Astrocyte of the cerebellum (primary cell): Measurements from ENCODE around the gene RMC1.

Experiments used
- DNase-seq: peaks from one replicate; pipeline ENCODE4 v3.0.0-alpha.2; 2011; ENCODE audit warnings: low read depth
- H3K4me3 ChIP-seq: 2 replicates; pipeline ENCODE4 v1.5.1; 2011; ENCODE audit warnings: mild to moderate bottlenecking, low read depth, low read length, moderate library complexity
- in situ Hi-C: cut with HindIII; loops from 2 replicates; pipeline ENCODE4 v1.10.0; 2017; ENCODE audit warnings: low sequenced_read_pairs
- TF ChIP-seq, protein P1 (sequence below): IDR thresholded peaks from 2 replicates; pipeline ENCODE4 v1.5.1; 2012; ENCODE audit warnings: low read length, low read depth, moderate library complexity, mild to moderate bottlenecking; ENCODE audit errors: missing control alignments

RMC1 gene

DNA sequence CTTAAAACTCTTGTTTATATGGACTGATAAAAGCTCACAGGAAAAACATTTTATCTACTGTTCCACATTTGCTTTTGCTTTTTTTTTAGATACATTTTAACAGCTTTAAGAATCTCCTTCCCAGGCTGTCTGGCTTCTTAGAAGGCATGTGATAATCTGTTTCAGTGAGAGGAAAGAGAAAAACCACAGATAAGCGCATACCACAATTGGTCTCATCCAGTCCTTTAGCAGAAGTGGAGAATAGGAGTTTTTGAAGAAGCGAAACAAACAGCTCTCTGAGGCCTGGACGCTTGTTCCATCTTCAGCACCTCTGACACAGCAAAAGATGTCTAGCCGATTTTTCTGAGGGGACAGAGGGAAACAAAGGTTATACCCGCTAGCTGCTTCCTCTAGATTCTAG lies 37.6 kb downstream of the RMC1 start:
- in situ Hi-C loops, result no loop called here
- DNase-seq, result no peak

GRCh38 chr18:23541349-23542093 lies 38.2 kb downstream of the RMC1 start:
- H3K4me3 ChIP-seq, result no peak overlapping the region
- TF ChIP-seq, protein P1, sequence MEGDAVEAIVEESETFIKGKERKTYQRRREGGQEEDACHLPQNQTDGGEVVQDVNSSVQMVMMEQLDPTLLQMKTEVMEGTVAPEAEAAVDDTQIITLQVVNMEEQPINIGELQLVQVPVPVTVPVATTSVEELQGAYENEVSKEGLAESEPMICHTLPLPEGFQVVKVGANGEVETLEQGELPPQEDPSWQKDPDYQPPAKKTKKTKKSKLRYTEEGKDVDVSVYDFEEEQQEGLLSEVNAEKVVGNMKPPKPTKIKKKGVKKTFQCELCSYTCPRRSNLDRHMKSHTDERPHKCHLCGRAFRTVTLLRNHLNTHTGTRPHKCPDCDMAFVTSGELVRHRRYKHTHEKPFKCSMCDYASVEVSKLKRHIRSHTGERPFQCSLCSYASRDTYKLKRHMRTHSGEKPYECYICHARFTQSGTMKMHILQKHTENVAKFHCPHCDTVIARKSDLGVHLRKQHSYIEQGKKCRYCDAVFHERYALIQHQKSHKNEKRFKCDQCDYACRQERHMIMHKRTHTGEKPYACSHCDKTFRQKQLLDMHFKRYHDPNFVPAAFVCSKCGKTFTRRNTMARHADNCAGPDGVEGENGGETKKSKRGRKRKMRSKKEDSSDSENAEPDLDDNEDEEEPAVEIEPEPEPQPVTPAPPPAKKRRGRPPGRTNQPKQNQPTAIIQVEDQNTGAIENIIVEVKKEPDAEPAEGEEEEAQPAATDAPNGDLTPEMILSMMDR, result no peak
- in situ Hi-C loops, result no loop called here
- no peak for DNase-seq

More for the DNA sequence above, 37.6 kb downstream of the RMC1 start:
- H3K4me3 ChIP-seq, result no peak overlapping the region
- TF ChIP-seq, protein P1, result no peak

GRCh38 chr18:23542461-23542860 lies 39.1 kb downstream of the RMC1 start:
- in situ Hi-C loops, result no loop called here
- DNase-seq, result no peak

DNA sequence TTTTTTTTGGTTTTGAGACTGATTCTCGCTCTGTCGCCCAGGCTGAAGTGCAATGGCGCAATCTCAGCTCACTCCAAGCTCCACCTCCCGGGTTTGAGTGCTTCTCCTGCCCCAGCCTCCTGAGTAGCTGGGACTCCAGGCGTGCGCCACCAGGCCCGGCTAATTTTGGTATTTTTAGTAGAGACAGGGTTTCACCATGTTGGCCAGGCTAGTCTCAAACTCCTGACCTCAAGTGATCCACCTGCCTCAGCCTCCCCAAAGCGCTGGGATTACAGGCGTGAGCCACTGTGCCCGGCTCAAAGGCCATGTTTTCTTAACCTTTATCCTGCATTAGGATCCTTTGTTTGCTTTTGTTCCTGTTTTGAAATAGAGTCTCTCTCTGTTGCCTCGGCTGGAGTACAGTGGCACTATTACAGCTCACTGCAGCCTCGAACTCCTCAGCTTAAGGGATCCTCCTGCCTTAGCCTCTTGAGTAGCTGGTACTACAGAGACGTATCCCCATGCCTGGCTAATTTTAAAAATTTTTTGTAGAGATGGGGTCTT lies 42.0 kb downstream of the RMC1 start:
- DNase-seq, result no peak
- in situ Hi-C loops, result no loop called here
- TF ChIP-seq, protein P1, result no peak
- no peak overlapping the region for H3K4me3 ChIP-seq

More at GRCh38 chr18:23542461-23542860, 39.1 kb downstream of the RMC1 start:
- H3K4me3 ChIP-seq, result no peak overlapping the region
- TF ChIP-seq, protein P1, result no peak

GRCh38 chr18:23547306-23547705 lies 44.0 kb downstream of the RMC1 start:
- TF ChIP-seq, protein P1, result no peak
- H3K4me3 ChIP-seq, result no peak overlapping the region
- DNase-seq, result no peak
- in situ Hi-C loops, result no loop called here

- H3K4me3 ChIP-seq, result no peak overlapping the region
- in situ Hi-C loops, result no loop called here
- TF ChIP-seq, protein P1, result no peak
- DNase-seq, result no peak
Measured at GRCh38 chr18:23547846-23548245, 44.5 kb downstream of the RMC1 start.
